Liver (tissue), 9 donors: ENCODE results near the gene PODN. TPM values are rescaled to one million over a fixed set of nuclear protein-coding genes. Genes with fewer than 3 reads are reported as not detected.

ENCODE experiments used
- DNase-seq: peaks from one replicate; pipeline ENCODE4 v3.0.0-alpha.2; 2017; ENCODE audit warnings: low spot score
- H3K27ac ChIP-seq, 2 donors: one replicate each; pipeline ENCODE4 v1.7.0; 2013; ENCODE audit warnings: inconsistent platforms in 2 of 2, low read length in 2 of 2, control low read depth in 1 of 2, low read depth in 1 of 2, mild to moderate bottlenecking in 1 of 2
- H3K27me3 ChIP-seq, 4 donors: one replicate each; pipeline versions ENCODE4 v1.6.1 to v1.7.0; 2013; ENCODE audit warnings: low read length in 3 of 4, inconsistent platforms in 1 of 4, mild to moderate bottlenecking in 1 of 4, moderate library complexity in 1 of 4; ENCODE audit not compliant: control insufficient read depth in 4 of 4, insufficient read depth in 4 of 4
- H3K36me3 ChIP-seq, 4 donors: one replicate each; pipeline versions ENCODE4 v1.6.1 to v1.7.0; 2013; ENCODE audit warnings: low read length in 3 of 4, mild to moderate bottlenecking in 3 of 4, low read depth in 1 of 4, moderate library complexity in 1 of 4; ENCODE audit not compliant: control insufficient read depth in 4 of 4, insufficient read depth in 3 of 4
- H3K4me1 ChIP-seq, 4 donors: one replicate each; pipeline versions ENCODE4 v1.6.1 to v1.7.0; 2013; ENCODE audit warnings: low read length in 3 of 4, mild to moderate bottlenecking in 3 of 4, moderate library complexity in 1 of 4; ENCODE audit not compliant: control insufficient read depth in 4 of 4, insufficient read depth in 4 of 4
- H3K4me3 ChIP-seq, 3 donors: one replicate each; pipeline versions ENCODE4 v1.6.1 to v1.7.0; 2013; ENCODE audit warnings: low read length in 3 of 3, control low read depth in 1 of 3, low read depth in 1 of 3, mild to moderate bottlenecking in 1 of 3
- H3K9ac ChIP-seq, 2 donors: one replicate each; pipeline ENCODE4 v1.7.0; 2013; ENCODE audit warnings: low read length in 2 of 2, mild to moderate bottlenecking in 2 of 2, moderate library complexity in 2 of 2, control low read depth in 1 of 2, low read depth in 1 of 2
- H3K9me3 ChIP-seq, 4 donors: one replicate each; pipeline versions ENCODE4 v1.6.1 to v1.7.0; 2013; ENCODE audit warnings: low read length in 3 of 4; ENCODE audit not compliant: control insufficient read depth in 4 of 4
- EGR1 ChIP-seq, 2 donors: IDR thresholded peaks; 2 replicates each; pipeline ENCODE4 v1.6.1; 2016 to 2018; ENCODE audit warnings: antibody characterized with exemption in 2 of 2, low read depth in 2 of 2
- FOXA1 ChIP-seq: IDR thresholded peaks from 2 replicates; pipeline ENCODE4 v1.6.1; 2016; ENCODE audit warnings: antibody characterized with exemption
- FOXA2 ChIP-seq: IDR thresholded peaks from 2 replicates; pipeline ENCODE4 v1.6.1; 2016; ENCODE audit warnings: antibody characterized with exemption
- GABPA ChIP-seq, 2 donors: IDR thresholded peaks in 1 of 2; conservative IDR thresholded peaks in 1 of 2; 2 replicates each; pipeline ENCODE4 v1.6.1; 2016; ENCODE audit warnings: antibody characterized with exemption in 2 of 2, mild to moderate bottlenecking in 1 of 2, moderate library complexity in 1 of 2
- HNF4A ChIP-seq, 2 donors: conservative IDR thresholded peaks; 2 replicates each; pipeline ENCODE4 v1.6.1; 2016; ENCODE audit warnings: antibody characterized with exemption in 2 of 2, mild to moderate bottlenecking in 2 of 2
- HNF4G ChIP-seq: IDR thresholded peaks from 2 replicates; pipeline ENCODE4 v1.6.1; 2016; ENCODE audit warnings: antibody characterized with exemption
- JUND ChIP-seq, 2 donors: IDR thresholded peaks; 2 replicates each; pipeline ENCODE4 v1.6.1; 2016; ENCODE audit warnings: antibody characterized with exemption in 2 of 2
- NR2F2 ChIP-seq: IDR thresholded peaks from 2 replicates; pipeline ENCODE4 v1.6.1; 2016; ENCODE audit warnings: antibody characterized with exemption
- RAD21 ChIP-seq, 2 donors: IDR thresholded peaks; 2 replicates each; pipeline ENCODE4 v1.6.1; 2016; ENCODE audit warnings: antibody characterized with exemption in 2 of 2, mild to moderate bottlenecking in 2 of 2
- REST ChIP-seq: IDR thresholded peaks from 2 replicates; pipeline ENCODE4 v1.6.1; 2016; ENCODE audit warnings: antibody characterized with exemption, mild to moderate bottlenecking
- RXRA ChIP-seq, 2 donors: IDR thresholded peaks; 2 replicates each; pipeline ENCODE4 v1.6.1; 2017 to 2018; ENCODE audit warnings: antibody characterized with exemption in 2 of 2, mild to moderate bottlenecking in 1 of 2
- SP1 ChIP-seq: IDR thresholded peaks from 2 replicates; pipeline ENCODE4 v1.6.1; 2018; ENCODE audit warnings: antibody characterized with exemption, mild to moderate bottlenecking
- TAF1 ChIP-seq: conservative IDR thresholded peaks from 2 replicates; pipeline ENCODE4 v1.6.1; 2016; ENCODE audit warnings: antibody characterized with exemption, mild to moderate bottlenecking
- YY1 ChIP-seq: IDR thresholded peaks from 2 replicates; pipeline ENCODE4 v1.6.1; 2016; ENCODE audit warnings: antibody characterized with exemption, mild to moderate bottlenecking
- ZBTB33 ChIP-seq: IDR thresholded peaks from 2 replicates; pipeline ENCODE4 v1.6.1; 2016; ENCODE audit warnings: antibody characterized with exemption
- WGBS: extraction: QIAGEN DNeasy Blood & Tissue Kit; methylation state at CpG from one replicate; pipeline ENCODE4 v1.1.7; 2013; 5-methylcytosine and 5-hydroxymethylcytosine counted together
- polyA plus RNA-seq, 2 donors: library from polyadenylated mRNA; stranded (reverse) in 1 of 2; unstranded in 1 of 2; fragments of 200-250 nt in 1 of 2; fragments of >200 nt in 1 of 2; fragmentation: Nextera tagmentation in 1 of 2; extraction: Ambion mirVana in 1 of 2; gene quantifications; one replicate each; pipeline versions ENCODE4 v1.2.1 to v1.2.3, GENCODE V29; 2013 to 2015
- total RNA-seq, 2 donors: library from RNA; depleted of rRNA; stranded (reverse); fragments of >200 nt; gene quantifications; one replicate each; pipeline ENCODE4 v1.2.3, GENCODE V29; 2014
- TF ChIP-seq, protein P1 (sequence below): fragments of 150-350 bp; IDR thresholded peaks from 2 replicates; pipeline ENCODE4 v1.5.1; 2017; ENCODE audit warnings: improper control_type of control experiment, low read depth, low read length; ENCODE audit not compliant: missing input control
- TF ChIP-seq, protein P2 (sequence below): IDR thresholded peaks from 2 replicates; pipeline ENCODE4 v1.6.1; 2016; ENCODE audit warnings: antibody characterized with exemption
- TF ChIP-seq, protein P3 (sequence below): IDR thresholded peaks from 2 replicates; pipeline ENCODE4 v1.6.1; 2016; ENCODE audit warnings: antibody characterized with exemption
- donor health status: healthy.
- donor health status: healthy.
- donor health status: healthy.
- donor health status: healthy.
- donor health status: healthy.

Gene PODN
- total and polyA plus RNA-seq, 4 donors = 1.9 to 10.8 (median 6.3) TPM

GRCh38 chr1:53024117-53024516 lies 37.9 kb upstream of the PODN start:
- Histone ChIP-seq H3K9ac (no peak overlapping the region), H3K4me1 (peaks cover 8 to 14% (median 10%) of the 10 kb centered on the region in 4 donors), H3K9me3 (no peaks in the 10 kb centered on the region), H3K27ac (peak overlapping the region in 1 of 2 donors; percentile 23), H3K27me3 (no peaks in the 10 kb centered on the region), H3K36me3 (peaks cover 0 to 34% (median 15%) of the 10 kb centered on the region in 4 donors), H3K4me3 (no peak overlapping the region)
- no peak for DNase-seq
- TF ChIP-seq RXRA (IDR thresholded peaks at IDR 0.05) (no peak), TAF1 (no peak), FOXA1 (no peak), HNF4A (conservative IDR thresholded peaks at IDR 0.05) (no peak), YY1 (no peak), EGR1 (IDR thresholded peaks at IDR 0.05; ENCODE audit: low read depth in 2 of 2) (no peak)
- TF ChIP-seq, protein P1, sequence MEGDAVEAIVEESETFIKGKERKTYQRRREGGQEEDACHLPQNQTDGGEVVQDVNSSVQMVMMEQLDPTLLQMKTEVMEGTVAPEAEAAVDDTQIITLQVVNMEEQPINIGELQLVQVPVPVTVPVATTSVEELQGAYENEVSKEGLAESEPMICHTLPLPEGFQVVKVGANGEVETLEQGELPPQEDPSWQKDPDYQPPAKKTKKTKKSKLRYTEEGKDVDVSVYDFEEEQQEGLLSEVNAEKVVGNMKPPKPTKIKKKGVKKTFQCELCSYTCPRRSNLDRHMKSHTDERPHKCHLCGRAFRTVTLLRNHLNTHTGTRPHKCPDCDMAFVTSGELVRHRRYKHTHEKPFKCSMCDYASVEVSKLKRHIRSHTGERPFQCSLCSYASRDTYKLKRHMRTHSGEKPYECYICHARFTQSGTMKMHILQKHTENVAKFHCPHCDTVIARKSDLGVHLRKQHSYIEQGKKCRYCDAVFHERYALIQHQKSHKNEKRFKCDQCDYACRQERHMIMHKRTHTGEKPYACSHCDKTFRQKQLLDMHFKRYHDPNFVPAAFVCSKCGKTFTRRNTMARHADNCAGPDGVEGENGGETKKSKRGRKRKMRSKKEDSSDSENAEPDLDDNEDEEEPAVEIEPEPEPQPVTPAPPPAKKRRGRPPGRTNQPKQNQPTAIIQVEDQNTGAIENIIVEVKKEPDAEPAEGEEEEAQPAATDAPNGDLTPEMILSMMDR = no peak

DNA sequence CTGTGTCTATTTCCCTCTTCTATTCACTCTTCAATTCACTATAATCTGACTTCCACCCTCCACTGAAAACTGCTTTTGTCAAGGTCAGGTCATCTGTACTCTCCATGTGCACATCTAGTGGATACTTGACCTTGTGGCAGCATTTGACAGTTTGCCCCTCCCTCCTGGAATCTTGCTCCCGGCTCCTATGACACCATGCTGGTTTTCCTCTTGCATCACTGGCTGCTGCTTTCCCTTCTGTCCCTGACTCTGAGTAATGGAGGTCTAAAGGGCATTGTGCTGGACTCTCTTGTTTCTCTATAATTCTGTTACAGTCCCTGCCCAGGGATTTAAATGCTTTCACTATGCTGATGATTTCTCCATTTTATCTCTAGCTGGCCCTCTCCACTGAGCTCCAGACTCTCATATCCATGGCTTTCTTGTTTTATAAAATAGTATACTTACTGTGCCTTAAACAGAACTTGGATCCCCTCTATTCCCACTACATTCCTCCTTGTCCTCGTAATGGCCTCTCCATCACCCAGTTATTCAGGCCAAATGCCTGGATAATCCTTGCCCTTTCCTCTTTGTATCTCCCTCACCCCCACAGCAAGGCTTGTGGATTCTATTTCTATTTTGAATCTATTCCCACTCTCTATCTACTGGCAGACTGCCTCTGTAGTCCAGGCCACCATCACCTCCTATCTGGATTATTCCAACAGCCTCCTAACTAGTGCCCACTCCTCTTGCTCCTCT lies 36.8 kb upstream of the PODN start:
- H3K27me3 ChIP-seq = no peaks in the 10 kb centered on the region
- H3K4me3 ChIP-seq = no peak overlapping the region
- peak overlapping the region; percentile 72 to 83 for H3K27ac ChIP-seq
- no peak for TF ChIP-seq EGR1 (IDR thresholded peaks at IDR 0.05; ENCODE audit: low read depth in 2 of 2)
- TF ChIP-seq JUND (IDR thresholded peaks at IDR 0.05) = peak; percentile 69 to 73
- TF ChIP-seq ZBTB33 = no peak
- peak; percentile 84 to 91 for TF ChIP-seq HNF4A (conservative IDR thresholded peaks at IDR 0.05)
- TF ChIP-seq FOXA1 = no peak
- peak; percentile 86 for TF ChIP-seq NR2F2
- TF ChIP-seq FOXA2 = no peak
- no peak for TF ChIP-seq REST
- TF ChIP-seq SP1 = peak; percentile 74
- no peak for TF ChIP-seq TAF1
- TF ChIP-seq, protein P1 = no peak
- TF ChIP-seq, protein P2, sequence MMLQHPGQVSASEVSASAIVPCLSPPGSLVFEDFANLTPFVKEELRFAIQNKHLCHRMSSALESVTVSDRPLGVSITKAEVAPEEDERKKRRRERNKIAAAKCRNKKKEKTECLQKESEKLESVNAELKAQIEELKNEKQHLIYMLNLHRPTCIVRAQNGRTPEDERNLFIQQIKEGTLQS = peak; percentile 96
- TF ChIP-seq HNF4G = peak; percentile 81
- peak; percentile 85 for TF ChIP-seq YY1
- peak in 1 of 2 donors; percentile 44 for TF ChIP-seq RAD21 (IDR thresholded peaks at IDR 0.05)
- no peak for TF ChIP-seq GABPA (IDR thresholded peaks at IDR 0.05 in 1 of 2, conservative IDR thresholded peaks at IDR 0.05 in 1 of 2)
- TF ChIP-seq, protein P3, sequence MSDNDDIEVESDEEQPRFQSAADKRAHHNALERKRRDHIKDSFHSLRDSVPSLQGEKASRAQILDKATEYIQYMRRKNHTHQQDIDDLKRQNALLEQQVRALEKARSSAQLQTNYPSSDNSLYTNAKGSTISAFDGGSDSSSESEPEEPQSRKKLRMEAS = peak; percentile 36
- peak; percentile 60 to 71 for TF ChIP-seq RXRA (IDR thresholded peaks at IDR 0.05)
- WGBS = 54% methylated on average over 2 of the region's 2 CpGs
- H3K36me3 ChIP-seq = peaks cover 3 to 37% (median 21%) of the 10 kb centered on the region in 4 donors
- peak; percentile 39 for DNase-seq
- H3K9me3 ChIP-seq = no peaks in the 10 kb centered on the region
- peaks cover 8 to 14% (median 10%) of the 10 kb centered on the region in 4 donors for H3K4me1 ChIP-seq
- no peak overlapping the region for H3K9ac ChIP-seq
